Body of pancreas (tissue), 4 donors: Measurements from ENCODE around the gene MARCOL. TPM values are rescaled to one million over a fixed set of nuclear protein-coding genes. Genes with fewer than 3 reads are reported as not detected.

Experiments
- ATAC-seq: fragments of 150-250 bp; one replicate; pipeline ENCODE4 v1.9.1; 2016
- DNase-seq, 4 donors: peaks; one replicate each; pipeline ENCODE4 v3.0.0-alpha.2; 2019
- H3K27ac ChIP-seq, 4 donors: fragments of 200-600 bp; sonication (generic); 1 replicate in 3 of 4; 2 replicates in 1 of 4; pipeline versions ENCODE4 v1.5.1 to v1.6.1; 2016 to 2019; ENCODE audit warnings: mild to moderate bottlenecking in 1 of 4, mixed read lengths in 1 of 4, moderate library complexity in 1 of 4
- H3K27me3 ChIP-seq, 2 donors: fragments of 200-600 bp; sonication (generic); one replicate each; pipeline ENCODE4 v1.6.0; 2016; ENCODE audit warnings: mild to moderate bottlenecking in 1 of 2
- H3K36me3 ChIP-seq, 2 donors: fragments of 200-600 bp; sonication (generic); replicated peaks in 1 of 2; 2 replicates each; pipeline ENCODE4 v1.5.1; 2016; ENCODE audit warnings: low read depth in 2 of 2; ENCODE audit not compliant: insufficient read depth in 1 of 2
- H3K4me1 ChIP-seq: fragments of 200-600 bp; sonication (generic); one replicate; pipeline ENCODE4 v1.6.0; 2016
- H3K4me3 ChIP-seq, 2 donors: fragments of 200-600 bp; sonication (generic); 1 replicate in 1 of 2; 2 replicates in 1 of 2; pipeline ENCODE4 v1.5.1; 2016 to 2019
- H3K9me3 ChIP-seq, 3 donors: fragments of 200-600 bp; sonication (generic); 1 replicate in 2 of 3; 2 replicates in 1 of 3; pipeline ENCODE4 v1.5.1; 2016
- CTCF ChIP-seq, 7 experiments: fragments of 450-650 bp in 4 of 7; fragments of 200-600 bp in 3 of 7; sonication (generic) in 3 of 7; IDR thresholded peaks; one replicate each; pipeline ENCODE4 v1.5.1; 2016 to 2019; ENCODE audit warnings: antibody characterized with exemption in 7 of 7
- POLR2A ChIP-seq, 3 donors: fragments of 450-650 bp; IDR thresholded peaks; one replicate each; pipeline ENCODE4 v1.6.1; 2016; ENCODE audit warnings: antibody characterized with exemption in 3 of 3, mild to moderate bottlenecking in 2 of 3
- WGBS, 2 donors: methylation state at CpG; one replicate each; pipeline ENCODE4 v1.1.5; 2017; 5-methylcytosine and 5-hydroxymethylcytosine counted together
- intact Hi-C: fragments of 100-400 bp; cut with DNase I; formaldehyde crosslinking; loops from one replicate; pipeline ENCODE4 v1.15.1; 2023
- total RNA-seq, 2 donors: library from RNA; depleted of rRNA; stranded (reverse); fragments of >200 nt; gene quantifications; one replicate each; pipeline ENCODE4 v1.1.0, GENCODE V29; 2016

Gene MARCOL
- total RNA-seq, 2 donors from 2014 or later, result not detected

- Histone ChIP-seq H3K9me3 (no peaks in the 10 kb centered on the region), H3K27me3 (no peaks in the 10 kb centered on the region), H3K27ac (no peak overlapping the region), H3K4me1 (no peaks in the 10 kb centered on the region), H3K4me3 (no peak overlapping the region), H3K36me3 (no peaks in the 10 kb centered on the region)
- DNase-seq (no peak), ATAC-seq (no peak)
- intact Hi-C loops, result no loop called here
- TF ChIP-seq CTCF (IDR thresholded peaks at IDR 0.05) (no peak), POLR2A (IDR thresholded peaks at IDR 0.05) (no peak)
- 91 to 92% methylated on average over 3 of the region's 3 CpGs for WGBS, 2 donors
Measured at GRCh38 chr5:148228392-148228984, 9.8 kb upstream of the MARCOL start.

DNA sequence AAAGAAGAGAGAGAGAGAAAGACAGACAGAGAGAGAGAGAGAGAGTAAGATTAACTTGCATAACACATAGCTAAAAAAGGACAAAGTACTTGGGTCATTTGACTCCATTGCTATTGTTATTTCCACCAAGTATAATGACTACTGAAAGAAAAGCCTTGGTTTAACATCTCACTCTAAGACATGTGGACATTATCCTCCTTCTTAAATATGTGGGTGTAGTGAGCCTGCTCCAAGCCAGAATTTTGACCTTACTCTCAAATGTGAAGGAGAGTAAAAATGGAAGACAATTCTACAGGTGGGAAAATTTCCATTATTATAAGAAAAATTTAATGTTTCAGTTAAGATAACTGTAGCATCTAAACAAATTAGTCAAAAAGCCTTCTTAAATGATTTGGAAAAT lies 8.5 kb upstream of the MARCOL start:
- ATAC-seq (no peak), DNase-seq (no peak)
- Histone ChIP-seq H3K9me3 (no peaks in the 10 kb centered on the region), H3K27me3 (no peaks in the 10 kb centered on the region), H3K4me1 (no peaks in the 10 kb centered on the region), H3K4me3 (no peak overlapping the region), H3K27ac (no peak overlapping the region), H3K36me3 (no peaks in the 10 kb centered on the region)
- intact Hi-C loops, result no loop called here
- TF ChIP-seq POLR2A (IDR thresholded peaks at IDR 0.05) (no peak), CTCF (IDR thresholded peaks at IDR 0.05) (no peak)

- intact Hi-C loops, result no loop called here
Measured at GRCh38 chr5:148230240-148230639, 8.1 kb upstream of the MARCOL start.

GRCh38 chr5:148237785-148238417 lies 424 bp upstream of the MARCOL start:
- TF ChIP-seq POLR2A (IDR thresholded peaks at IDR 0.05) (no peak), CTCF (IDR thresholded peaks at IDR 0.05) (no peak)
- no peak for DNase-seq
- no peaks in the 10 kb centered on the region for H3K9me3 ChIP-seq
- ATAC-seq, result no peak
- no peaks in the 10 kb centered on the region for H3K36me3 ChIP-seq
- no peak overlapping the region for H3K27ac ChIP-seq
- 23 to 28% methylated on average over 4 of the region's 4 CpGs for WGBS, 2 donors
- no peaks in the 10 kb centered on the region for H3K27me3 ChIP-seq
- H3K4me3 ChIP-seq, result no peak overlapping the region
- intact Hi-C loops, result no loop called here
- no peaks in the 10 kb centered on the region for H3K4me1 ChIP-seq

More at GRCh38 chr5:148230240-148230639, 8.1 kb upstream of the MARCOL start:
- Histone ChIP-seq H3K27me3 (no peaks in the 10 kb centered on the region), H3K4me1 (no peaks in the 10 kb centered on the region), H3K9me3 (no peaks in the 10 kb centered on the region), H3K36me3 (no peaks in the 10 kb centered on the region), H3K27ac (no peak overlapping the region), H3K4me3 (no peak overlapping the region)
- DNase-seq (no peak), ATAC-seq (no peak)
- TF ChIP-seq POLR2A (IDR thresholded peaks at IDR 0.05), result no peak
- TF ChIP-seq CTCF (IDR thresholded peaks at IDR 0.05), result no peak
- WGBS, 2 donors, result 83 to 87% methylated on average over 7 of the region's 7 CpGs

DNA sequence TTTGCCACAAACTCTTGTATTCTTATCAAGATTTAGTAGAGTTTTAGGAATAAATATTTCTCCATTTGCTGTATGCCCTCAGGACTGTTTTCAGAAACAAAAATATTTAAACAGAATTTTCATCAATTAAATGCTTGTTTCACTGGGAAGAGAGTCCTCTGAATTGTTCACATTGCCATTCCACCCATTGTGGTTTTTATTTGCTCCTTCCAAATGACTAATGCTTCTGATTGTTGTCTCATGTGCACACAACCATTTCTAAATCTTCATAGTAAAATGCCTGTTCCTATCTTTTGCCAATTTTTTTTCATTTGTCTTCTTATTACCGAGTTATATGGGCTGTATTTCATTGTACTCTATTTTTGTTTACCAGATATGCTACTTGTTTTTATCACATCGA lies 10.6 kb downstream of the MARCOL start:
- WGBS, 2 donors, result 61 to 66% methylated on average over 2 of the region's 2 CpGs
- no peak overlapping the region for H3K27ac ChIP-seq
- no peaks in the 10 kb centered on the region for H3K4me1 ChIP-seq
- no peaks in the 10 kb centered on the region for H3K9me3 ChIP-seq
- H3K27me3 ChIP-seq, result no peaks in the 10 kb centered on the region
- no peak overlapping the region for H3K4me3 ChIP-seq
- DNase-seq (no peak), ATAC-seq (no peak)
- no peaks in the 10 kb centered on the region for H3K36me3 ChIP-seq
- no peak for TF ChIP-seq POLR2A (IDR thresholded peaks at IDR 0.05)
- TF ChIP-seq CTCF (IDR thresholded peaks at IDR 0.05), result no peak
- intact Hi-C loops, result no loop called here
